NCI-H2227 (cell line): ENCODE data around the gene SFTPA1.
"Not testable (repeated sequence)": the region's sequence is repeated elsewhere in the genome, so short reads cannot be mapped to it uniquely, and the experiment has no call there.

Experiments used
- DNase-seq: peaks from one replicate; lab custom pipeline; 2025; ENCODE audit not compliant: unreplicated experiment; lab: John Stamatoyannopoulos, UW

SFTPA1 gene

GRCh38 chr10:79610601-79611191 lies at the start of gene SFTPA1:
Gene SFTPA1 (plus strand): TSS chr10:79610939. CDS start chr10:79611826, 887 bp downstream.
- no peak for DNase-seq

GRCh38 chr10:79561257-79561656 lies 49.5 kb upstream of the SFTPA1 start:
- DNase-seq: no peak

GRCh38 chr10:79562135-79562756 lies 48.5 kb upstream of the SFTPA1 start:
- peak; percentile 48 for DNase-seq

GRCh38 chr10:79563426-79563825 lies 47.3 kb upstream of the SFTPA1 start:
- no peak for DNase-seq

- DNase-seq: not testable (repeated sequence)
Measured at GRCh38 chr10:79570624-79571023, 40.1 kb upstream of the SFTPA1 start.

GRCh38 chr10:79579361-79579760 lies 31.4 kb upstream of the SFTPA1 start:
- no peak for DNase-seq

- no peak for DNase-seq
Measured at GRCh38 chr10:79581044-79581443, 29.7 kb upstream of the SFTPA1 start.

GRCh38 chr10:79582096-79582495 lies 28.6 kb upstream of the SFTPA1 start:
- no peak for DNase-seq

- not testable (repeated sequence) for DNase-seq
Measured at GRCh38 chr10:79582954-79583353, 27.8 kb upstream of the SFTPA1 start.

GRCh38 chr10:79583488-79584024 lies 27.2 kb upstream of the SFTPA1 start:
- no peak for DNase-seq

GRCh38 chr10:79585870-79586527 lies 24.7 kb upstream of the SFTPA1 start:
- DNase-seq: no peak

GRCh38 chr10:79586933-79587332 lies 23.8 kb upstream of the SFTPA1 start:
- no peak for DNase-seq

GRCh38 chr10:79588800-79589199 lies 21.9 kb upstream of the SFTPA1 start:
- no peak for DNase-seq

GRCh38 chr10:79593377-79593776 lies 17.4 kb upstream of the SFTPA1 start:
- DNase-seq: no peak

GRCh38 chr10:79594565-79594964 lies 16.2 kb upstream of the SFTPA1 start:
- DNase-seq: not testable (repeated sequence)

GRCh38 chr10:79595510-79595909 lies 15.2 kb upstream of the SFTPA1 start:
- DNase-seq: no peak

GRCh38 chr10:79599644-79600043 lies 11.1 kb upstream of the SFTPA1 start:
- DNase-seq: not testable (repeated sequence)

GRCh38 chr10:79601939-79602338 lies 8.8 kb upstream of the SFTPA1 start:
- DNase-seq: no peak

GRCh38 chr10:79602953-79603352 lies 7.8 kb upstream of the SFTPA1 start:
- DNase-seq: no peak

- no peak for DNase-seq
Measured at GRCh38 chr10:79604294-79604693, 6.4 kb upstream of the SFTPA1 start.

- no peak for DNase-seq
Measured at GRCh38 chr10:79605308-79605707, 5.4 kb upstream of the SFTPA1 start.
